ENCODE results near the gene COBL. TPM values are rescaled to one million over a fixed set of nuclear protein-coding genes. Genes with fewer than 3 reads are reported as not detected.
"Not testable (repeated sequence)": the region's sequence is repeated elsewhere in the genome, so short reads cannot be mapped to it uniquely, and the experiment has no call there.

Gene COBL
- total RNA-seq, 1 donor from 2014 or later, result 27.9 TPM

GRCh38 chr7:51007551-51008505 is 308.8 kb downstream of the COBL start:
- no peaks in the 10 kb centered on the region for H3K4me1 ChIP-seq
- ATAC-seq (no peak), DNase-seq (no peak)
- no peaks in the 10 kb centered on the region for H3K36me3 ChIP-seq
- no peak overlapping the region for H3K4me3 ChIP-seq
- H3K27ac ChIP-seq, result no peak overlapping the region
- intact Hi-C loops (cut with DNase I), result no loop called here
- H3K27me3 ChIP-seq (ENCODE audit: low read depth), result no peaks in the 10 kb centered on the region
- no peak for TF ChIP-seq CTCF (IDR thresholded peaks at IDR 0.05)
- no peaks in the 10 kb centered on the region for H3K9me3 ChIP-seq

GRCh38 chr7:51006483-51007235 is 309.9 kb downstream of the COBL start:
- TF ChIP-seq CTCF (IDR thresholded peaks at IDR 0.05), result no peak
- Histone ChIP-seq H3K4me1 (no peaks in the 10 kb centered on the region), H3K27me3 (ENCODE audit: low read depth) (no peaks in the 10 kb centered on the region), H3K4me3 (no peak overlapping the region), H3K36me3 (no peaks in the 10 kb centered on the region), H3K9me3 (no peaks in the 10 kb centered on the region), H3K27ac (no peak overlapping the region)
- DNase-seq (no peak), ATAC-seq (no peak)
- intact Hi-C loops (cut with DNase I), result no loop called here

GRCh38 chr7:51005074-51005473 is 311.5 kb downstream of the COBL start:
- ATAC-seq (no peak), DNase-seq (no peak)
- Histone ChIP-seq H3K36me3 (no peaks in the 10 kb centered on the region), H3K27ac (no peak overlapping the region), H3K4me3 (no peak overlapping the region), H3K4me1 (no peaks in the 10 kb centered on the region), H3K27me3 (ENCODE audit: low read depth) (no peaks in the 10 kb centered on the region), H3K9me3 (peaks cover 6% of the 10 kb centered on the region)
- intact Hi-C loops (cut with DNase I), result no loop called here
- no peak for TF ChIP-seq CTCF (IDR thresholded peaks at IDR 0.05)

GRCh38 chr7:51000956-51001355 is 315.7 kb downstream of the COBL start:
- Histone ChIP-seq H3K9me3 (peaks cover 9% of the 10 kb centered on the region), H3K4me1 (no peaks in the 10 kb centered on the region), H3K27ac (no peak overlapping the region), H3K27me3 (ENCODE audit: low read depth) (no peaks in the 10 kb centered on the region), H3K36me3 (no peaks in the 10 kb centered on the region), H3K4me3 (no peak overlapping the region)
- TF ChIP-seq CTCF (IDR thresholded peaks at IDR 0.05), result no peak
- intact Hi-C loops (cut with DNase I), result no loop called here
- DNase-seq (no peak), ATAC-seq (no peak)

GRCh38 chr7:50994753-50995319 is 321.8 kb downstream of the COBL start:
- no peak overlapping the region for H3K27ac ChIP-seq
- DNase-seq (no peak), ATAC-seq (no peak)
- H3K27me3 ChIP-seq (ENCODE audit: low read depth), result no peaks in the 10 kb centered on the region
- intact Hi-C loops (cut with DNase I), result no loop called here
- no peak overlapping the region for H3K4me3 ChIP-seq
- no peaks in the 10 kb centered on the region for H3K36me3 ChIP-seq
- no peaks in the 10 kb centered on the region for H3K4me1 ChIP-seq
- peaks cover 3% of the 10 kb centered on the region for H3K9me3 ChIP-seq
- no peak for TF ChIP-seq CTCF (IDR thresholded peaks at IDR 0.05)

- H3K4me3 ChIP-seq; intact Hi-C loops (cut with DNase I); H3K36me3 ChIP-seq; H3K27me3 ChIP-seq (ENCODE audit: low read depth); H3K27ac ChIP-seq; H3K4me1 ChIP-seq; ATAC-seq; H3K9me3 ChIP-seq; DNase-seq: not testable (repeated sequence)
These were observed 326.4 kb downstream of the COBL start for GRCh38 chr7:50990214-50990613.
